Stimulated activated CD8-positive, alpha-beta memory T cell treated with anti-CD3 and anti-CD28 coated beads, Interleukin-12 subunit alpha, Interleukin-12 subunit beta, amount 100 ng/mL, for 4 hours (primary cell): ENCODE measurements around the gene CPPED1.

Experiments used
- DNase-seq: peaks from one replicate; pipeline ENCODE4 v3.0.0-alpha.2; 2020; ENCODE audit warnings: low read depth

Gene CPPED1

DNA sequence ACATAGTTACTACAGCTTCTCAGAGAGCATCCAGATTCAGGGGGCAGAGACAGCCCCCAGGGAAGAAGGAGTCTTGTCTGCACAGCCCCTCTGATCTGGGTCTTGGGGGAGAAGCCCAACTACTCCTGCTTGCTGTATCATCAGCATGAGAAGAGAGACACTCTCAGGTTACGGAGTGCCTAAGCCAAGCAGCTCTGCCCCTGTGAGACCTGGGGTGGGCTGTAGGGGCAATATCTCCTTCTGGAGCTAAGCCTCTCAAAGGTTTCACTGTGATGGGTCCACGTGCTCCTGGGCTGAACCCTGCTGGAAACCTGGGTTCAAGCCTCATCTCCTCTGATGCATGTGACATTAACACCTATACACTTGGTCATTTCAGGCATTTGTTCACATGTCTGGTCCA lies 123.2 kb downstream of the CPPED1 start:
- no peak for DNase-seq

- no peak for DNase-seq
These were observed 123.9 kb downstream of the CPPED1 start for GRCh38 chr16:12679660-12680272.

- no peak for DNase-seq
These were observed 124.7 kb downstream of the CPPED1 start for GRCh38 chr16:12678983-12679382.

- DNase-seq = no peak
These were observed 126.2 kb downstream of the CPPED1 start for GRCh38 chr16:12677502-12677901.

DNA sequence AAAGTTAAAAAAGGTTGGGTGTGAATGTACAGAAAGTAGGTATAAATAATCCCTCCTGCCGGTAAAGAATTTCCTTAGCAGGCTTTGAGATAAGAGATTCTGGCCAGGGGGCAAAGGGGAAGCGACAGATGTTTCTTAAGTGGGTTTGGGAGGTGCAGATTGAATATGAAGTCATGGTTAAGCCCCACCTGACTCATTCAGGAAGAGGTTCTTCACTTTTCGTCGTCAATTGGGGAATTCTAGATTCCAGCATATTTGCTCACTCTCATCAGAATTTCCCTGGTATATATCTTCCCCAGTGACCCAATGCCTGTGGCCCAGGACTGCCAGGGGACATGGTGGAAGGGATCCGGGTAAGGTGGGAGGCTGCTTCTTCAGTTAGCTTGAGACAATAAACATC lies 127.8 kb downstream of the CPPED1 start:
- DNase-seq = no peak

DNA sequence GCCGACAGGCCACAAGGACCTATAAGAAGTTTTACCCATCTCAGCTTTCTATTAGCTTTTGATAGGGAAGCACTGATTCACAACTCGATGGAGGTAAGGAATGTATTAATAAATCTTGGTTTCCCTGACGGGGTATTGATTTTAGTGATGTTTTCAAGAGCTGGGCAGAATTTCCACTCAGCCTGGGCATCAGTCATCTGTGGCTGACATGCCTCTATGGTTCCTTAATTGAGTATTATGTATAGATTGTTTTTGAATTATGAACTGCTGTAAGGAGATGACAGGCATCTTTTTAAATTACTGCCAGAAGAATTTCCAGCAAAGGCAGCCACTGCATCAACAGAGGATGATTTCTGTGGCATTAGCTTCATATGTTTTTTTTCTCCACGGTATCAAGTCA lies 128.6 kb downstream of the CPPED1 start:
- no peak for DNase-seq

GRCh38 chr16:12674524-12674923 lies 129.2 kb downstream of the CPPED1 start:
- DNase-seq = no peak

GRCh38 chr16:12674071-12674470 lies 129.6 kb downstream of the CPPED1 start:
- DNase-seq = no peak

GRCh38 chr16:12673466-12673865 lies 130.2 kb downstream of the CPPED1 start:
- no peak for DNase-seq

- DNase-seq = no peak
These were observed 130.7 kb downstream of the CPPED1 start for GRCh38 chr16:12672986-12673385.

GRCh38 chr16:12669908-12670307 lies 133.8 kb downstream of the CPPED1 start:
- no peak for DNase-seq

DNA sequence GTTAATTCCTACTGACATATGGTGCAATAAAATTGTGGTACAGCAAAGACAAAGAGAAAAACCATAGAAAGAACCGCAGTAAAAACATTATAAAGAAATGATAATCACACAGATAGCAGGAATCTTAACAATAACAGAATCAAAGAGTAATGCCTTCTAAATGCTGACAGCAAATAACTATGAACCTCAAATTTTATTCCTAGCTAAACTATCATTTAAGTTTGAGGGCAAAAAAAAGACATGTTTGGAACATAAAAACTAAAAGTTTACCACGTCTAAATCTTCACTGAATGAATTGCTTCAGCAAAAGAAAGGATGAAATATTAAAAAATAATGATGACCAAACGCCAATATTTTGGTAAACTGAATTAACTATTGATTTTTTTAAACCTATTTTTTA lies 135.8 kb downstream of the CPPED1 start:
- DNase-seq = no peak

- DNase-seq = no peak
These were observed 139.4 kb downstream of the CPPED1 start for GRCh38 chr16:12664164-12664733.

DNA sequence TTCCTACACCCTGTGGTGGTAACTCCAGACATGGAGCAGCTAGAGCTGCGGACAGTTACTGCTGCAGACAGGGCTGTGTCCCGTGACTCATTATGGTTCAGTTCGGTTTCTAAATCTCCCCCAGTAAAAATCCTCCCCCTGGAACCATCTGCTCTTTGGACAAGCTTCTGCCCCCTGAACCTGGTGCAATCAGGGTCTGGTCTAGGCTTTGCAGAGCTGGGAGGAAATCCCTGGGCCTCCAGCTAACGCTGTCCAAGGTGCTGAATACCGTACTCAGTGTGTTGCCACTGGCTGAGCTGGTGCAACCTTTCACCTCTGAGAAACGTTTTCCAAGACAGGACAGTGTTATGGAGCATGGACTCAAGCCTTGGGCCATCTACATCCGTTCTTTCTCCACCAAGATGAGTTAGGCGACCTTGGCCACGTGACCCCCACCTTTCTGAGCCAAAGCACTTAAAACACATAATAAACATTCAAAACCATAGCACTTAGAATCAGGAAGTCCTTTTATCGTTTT lies 142.0 kb downstream of the CPPED1 start:
- no peak for DNase-seq

DNA sequence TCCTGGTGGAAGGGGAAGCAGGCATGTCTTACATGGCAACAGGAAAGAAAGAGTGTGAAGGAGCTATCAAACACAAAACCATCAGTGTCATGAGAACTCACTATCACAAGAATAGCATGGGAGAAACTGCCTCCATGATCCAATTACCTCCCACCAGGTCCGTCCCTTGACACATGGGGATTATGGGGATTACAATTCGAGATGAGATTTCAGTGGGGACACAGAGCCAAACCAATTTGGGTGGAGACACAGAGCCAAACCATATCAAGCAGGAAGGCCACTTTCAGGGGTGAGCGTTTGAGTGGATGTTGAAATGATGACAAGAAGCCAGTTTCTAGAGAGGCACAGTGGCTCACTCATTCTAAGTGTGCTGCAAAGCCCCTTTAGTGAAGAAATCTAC lies 143.8 kb downstream of the CPPED1 start:
- DNase-seq = no peak

- no peak for DNase-seq
These were observed 145.2 kb downstream of the CPPED1 start for GRCh38 chr16:12658506-12658905.

DNA sequence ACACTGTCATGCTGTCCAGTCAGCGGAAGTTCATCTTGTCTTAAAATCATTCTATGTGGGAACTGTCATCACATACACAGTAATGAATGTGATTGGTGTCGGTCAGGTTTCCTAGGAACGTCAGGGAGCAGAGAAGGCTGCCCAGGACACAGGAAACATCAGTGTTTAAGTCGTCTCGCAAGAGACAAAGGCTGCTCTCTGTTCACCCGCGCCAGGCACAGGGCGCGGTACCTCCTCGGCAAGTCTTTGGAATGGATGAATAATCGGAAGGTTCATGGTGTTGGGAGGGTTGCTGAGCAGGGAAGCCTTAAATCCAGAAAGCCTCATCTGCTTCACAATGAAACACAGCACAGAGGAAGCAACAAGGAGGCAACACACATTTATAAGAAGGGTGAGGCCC lies 148.2 kb downstream of the CPPED1 start:
- DNase-seq = no peak

DNA sequence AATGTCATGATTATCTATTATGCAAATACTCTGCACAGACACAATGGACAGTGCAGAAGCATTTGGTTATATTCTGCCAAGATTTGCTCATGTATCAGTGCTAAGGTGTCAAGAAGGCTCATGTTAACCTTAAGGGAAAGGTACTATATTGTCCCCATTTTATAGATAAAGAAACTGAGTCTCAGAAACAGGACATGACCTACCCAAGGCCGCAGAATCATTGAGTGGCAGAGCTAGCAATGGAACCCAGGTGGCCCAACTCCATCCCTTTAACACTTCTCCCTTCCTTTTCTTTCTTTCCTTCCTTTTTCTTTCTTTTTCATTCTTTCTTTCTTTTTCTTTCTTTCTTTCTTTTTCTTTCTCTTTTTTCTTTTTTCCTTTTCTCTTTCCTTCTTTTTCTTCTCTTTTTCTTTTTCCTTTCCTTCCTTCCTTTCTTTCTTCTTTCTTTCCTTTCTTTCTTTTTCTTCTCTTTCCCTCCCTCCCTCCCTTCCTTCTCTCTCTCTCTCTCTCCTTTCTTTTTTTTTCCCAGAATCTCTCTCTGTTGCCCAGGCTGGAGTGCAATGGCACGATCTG lies 149.8 kb downstream of the CPPED1 start:
- no peak for DNase-seq

GRCh38 chr16:12652924-12653323 lies 150.8 kb downstream of the CPPED1 start:
- DNase-seq = no peak

DNA sequence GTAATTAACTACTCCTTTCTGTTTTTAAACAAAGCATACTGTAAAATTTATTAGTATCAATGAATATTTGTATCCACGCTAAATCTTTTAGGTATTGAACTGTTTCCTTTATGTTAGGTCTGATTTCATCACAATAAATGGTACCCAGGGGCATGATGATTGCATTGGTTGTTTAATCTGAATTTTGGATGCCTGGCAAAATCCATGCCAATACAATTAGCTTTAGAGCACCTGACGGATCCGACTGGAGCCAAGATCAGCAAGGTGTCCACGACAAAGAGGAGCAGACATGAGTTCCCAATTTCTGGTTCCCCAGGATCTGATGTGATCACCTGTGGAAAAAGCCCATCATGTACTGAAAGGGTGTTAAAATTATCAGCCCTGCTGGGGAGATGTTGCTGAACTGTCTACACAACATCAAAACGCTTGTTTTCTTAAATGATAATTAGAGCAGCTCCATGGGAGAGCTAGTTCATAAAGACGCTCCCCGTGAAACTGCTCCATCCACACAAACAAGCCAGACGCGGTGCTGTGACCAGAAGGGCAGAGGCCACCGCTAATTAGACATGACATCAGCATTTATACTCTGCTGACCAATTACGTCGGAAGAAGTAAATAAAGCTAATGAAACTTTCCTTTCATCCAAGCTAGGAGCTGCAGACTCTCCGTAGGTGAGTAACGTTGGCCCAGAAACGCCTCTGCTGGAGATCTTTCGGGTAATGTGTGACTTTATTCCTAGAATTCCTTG lies 151.7 kb downstream of the CPPED1 start:
- no peak for DNase-seq

GRCh38 chr16:12649356-12649755 lies 154.3 kb downstream of the CPPED1 start:
- DNase-seq = no peak

DNA sequence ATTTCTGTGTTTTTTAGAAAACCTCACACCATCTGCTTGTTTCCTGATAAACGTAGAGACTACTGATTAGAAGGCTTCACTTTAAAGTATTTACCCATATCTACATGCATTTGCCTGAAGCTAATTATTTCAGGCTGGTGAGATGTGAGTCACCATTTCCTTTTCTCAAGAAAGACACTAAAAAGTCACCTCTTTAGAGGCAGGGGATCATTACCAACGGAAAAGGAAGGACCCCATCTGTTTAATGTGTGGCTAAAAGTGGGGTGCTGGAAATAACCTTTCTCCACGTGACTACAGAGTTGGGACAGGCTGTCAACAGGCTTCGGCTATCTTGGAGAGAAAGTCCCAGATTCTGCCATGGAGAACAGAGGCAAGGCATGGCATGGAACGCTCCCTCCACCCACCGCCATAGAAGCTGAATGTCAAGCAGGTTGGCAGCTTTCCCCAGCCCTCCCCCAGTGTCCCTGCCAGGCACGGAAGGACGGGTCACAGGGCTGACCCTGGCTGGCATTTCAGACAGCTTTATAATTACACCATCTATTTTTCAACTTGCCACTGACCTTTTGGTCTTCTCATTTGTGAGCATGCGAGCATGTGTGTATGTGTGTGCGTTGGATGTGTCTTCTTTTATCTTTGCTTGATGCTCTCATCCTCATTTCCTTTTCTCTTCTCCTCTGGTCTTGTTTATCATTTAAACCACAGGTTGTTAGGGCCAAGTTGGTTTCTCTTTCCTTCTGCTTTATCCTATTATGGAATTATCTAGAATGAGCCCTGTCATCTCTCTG lies 157.0 kb downstream of the CPPED1 start:
- DNase-seq = peak; percentile 2
